ENCODE measurements around the gene PDILT. TPM values are rescaled to one million over a fixed set of nuclear protein-coding genes. Genes with fewer than 3 reads are reported as not detected.
"Not testable (repeated sequence)": the region's sequence is repeated elsewhere in the genome, so short reads cannot be mapped to it uniquely, and the experiment has no call there.

The PDILT gene
- total RNA-seq, 1 donor from 2014 or later, result not detected

- no peak for DNase-seq (ENCODE audit: extremely low read depth, low read depth, low spot score)
Observed at GRCh38 chr16:20325005-20325404, 79.5 kb downstream of the PDILT start.

GRCh38 chr16:20323591-20324117 lies 80.9 kb downstream of the PDILT start:
- no peak for DNase-seq (ENCODE audit: extremely low read depth, low read depth, low spot score)

GRCh38 chr16:20322696-20323095 lies 81.8 kb downstream of the PDILT start:
- DNase-seq (ENCODE audit: extremely low read depth, low read depth, low spot score), result no peak

GRCh38 chr16:20321671-20322070 lies 82.9 kb downstream of the PDILT start:
- no peak for DNase-seq (ENCODE audit: extremely low read depth, low read depth, low spot score)

- DNase-seq (ENCODE audit: extremely low read depth, low read depth, low spot score), result not testable (repeated sequence)
Observed at GRCh38 chr16:20321051-20321450, 83.5 kb downstream of the PDILT start.

GRCh38 chr16:20320592-20320991 lies 83.9 kb downstream of the PDILT start:
- DNase-seq (ENCODE audit: extremely low read depth, low read depth, low spot score), result no peak

- no peak for DNase-seq (ENCODE audit: extremely low read depth, low read depth, low spot score)
Observed at GRCh38 chr16:20320178-20320577, 84.4 kb downstream of the PDILT start.

GRCh38 chr16:20319406-20319805 lies 85.1 kb downstream of the PDILT start:
- DNase-seq (ENCODE audit: extremely low read depth, low read depth, low spot score), result no peak

GRCh38 chr16:20318437-20318836 lies 86.1 kb downstream of the PDILT start:
- no peak for DNase-seq (ENCODE audit: extremely low read depth, low read depth, low spot score)

- no peak for DNase-seq (ENCODE audit: extremely low read depth, low read depth, low spot score)
Observed at GRCh38 chr16:20318006-20318405, 86.5 kb downstream of the PDILT start.

GRCh38 chr16:20317117-20317516 lies 87.4 kb downstream of the PDILT start:
- DNase-seq (ENCODE audit: extremely low read depth, low read depth, low spot score), result no peak

- DNase-seq (ENCODE audit: extremely low read depth, low read depth, low spot score), result no peak
Observed at GRCh38 chr16:20316715-20317114, 87.8 kb downstream of the PDILT start.

- no peak for DNase-seq (ENCODE audit: extremely low read depth, low read depth, low spot score)
Observed at GRCh38 chr16:20315764-20316163, 88.8 kb downstream of the PDILT start.

- DNase-seq (ENCODE audit: extremely low read depth, low read depth, low spot score), result no peak
Observed at GRCh38 chr16:20314575-20314974, 90.0 kb downstream of the PDILT start.

- no peak for DNase-seq (ENCODE audit: extremely low read depth, low read depth, low spot score)
Observed at GRCh38 chr16:20313741-20314140, 90.8 kb downstream of the PDILT start.

GRCh38 chr16:20312536-20313095 lies 91.9 kb downstream of the PDILT start:
- not testable (repeated sequence) for DNase-seq (ENCODE audit: extremely low read depth, low read depth, low spot score)

GRCh38 chr16:20311548-20311947 lies 93.0 kb downstream of the PDILT start:
- DNase-seq (ENCODE audit: extremely low read depth, low read depth, low spot score), result no peak

GRCh38 chr16:20310421-20311395 lies 93.8 kb downstream of the PDILT start:
- DNase-seq (ENCODE audit: extremely low read depth, low read depth, low spot score), result no peak

- DNase-seq (ENCODE audit: extremely low read depth, low read depth, low spot score), result no peak
Observed at GRCh38 chr16:20309786-20310185, 94.8 kb downstream of the PDILT start.
